GM21381 (cell line): Measurements from ENCODE around the gene ZNF462.

ENCODE experiments used
- ATAC-seq: cut with Tn5 transposase; IDR thresholded peaks from one replicate; pipeline ENCODE4 v1.9.1; 2021; ENCODE audit warnings: mild to moderate bottlenecking, moderate library complexity; ENCODE audit not compliant: unreplicated experiment

The ZNF462 gene

GRCh38 chr9:107049046-107049802 is 186.3 kb downstream of the ZNF462 start:
- ATAC-seq: no peak

DNA sequence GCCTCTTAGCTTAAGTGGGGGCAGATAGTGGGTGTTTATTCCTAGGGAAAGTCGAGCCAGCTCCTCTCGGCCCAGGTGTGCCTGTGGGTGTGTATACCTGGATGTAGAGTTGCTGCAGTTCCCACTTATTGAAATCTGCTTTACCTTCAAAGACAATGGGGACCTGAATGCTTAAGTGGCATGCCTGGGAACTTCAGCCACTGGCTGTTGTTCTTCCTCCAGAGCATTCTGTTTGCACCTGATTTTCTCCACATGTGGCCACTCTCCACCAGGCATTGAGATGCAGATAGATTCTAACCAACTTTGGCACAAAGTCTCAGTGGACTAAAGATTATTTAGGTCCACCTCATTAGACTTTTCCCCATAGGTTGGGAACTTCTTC is 186.8 kb downstream of the ZNF462 start:
- ATAC-seq: no peak

GRCh38 chr9:107051392-107051791 is 188.4 kb downstream of the ZNF462 start:
- no peak for ATAC-seq

DNA sequence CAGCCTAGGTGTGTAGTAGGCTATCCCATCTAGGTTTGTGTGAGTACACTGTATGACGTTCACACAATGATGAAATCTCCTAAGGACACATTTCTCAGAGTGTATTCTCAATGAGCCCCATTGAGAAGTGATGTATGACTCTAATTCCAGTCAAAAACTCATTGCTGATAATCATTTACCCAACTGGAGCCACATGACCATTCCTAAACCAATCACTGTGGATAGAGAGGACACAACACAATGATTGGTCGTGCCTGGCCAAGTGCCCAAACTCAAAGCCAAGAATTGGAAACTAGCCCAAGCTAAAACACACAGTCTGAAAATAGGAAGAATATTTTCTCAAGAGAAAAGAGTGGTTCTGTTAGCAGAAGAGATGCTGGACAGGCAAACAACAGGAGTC is 191.2 kb downstream of the ZNF462 start:
- no peak for ATAC-seq

GRCh38 chr9:107059220-107059619 is 196.3 kb downstream of the ZNF462 start:
- ATAC-seq: no peak

DNA sequence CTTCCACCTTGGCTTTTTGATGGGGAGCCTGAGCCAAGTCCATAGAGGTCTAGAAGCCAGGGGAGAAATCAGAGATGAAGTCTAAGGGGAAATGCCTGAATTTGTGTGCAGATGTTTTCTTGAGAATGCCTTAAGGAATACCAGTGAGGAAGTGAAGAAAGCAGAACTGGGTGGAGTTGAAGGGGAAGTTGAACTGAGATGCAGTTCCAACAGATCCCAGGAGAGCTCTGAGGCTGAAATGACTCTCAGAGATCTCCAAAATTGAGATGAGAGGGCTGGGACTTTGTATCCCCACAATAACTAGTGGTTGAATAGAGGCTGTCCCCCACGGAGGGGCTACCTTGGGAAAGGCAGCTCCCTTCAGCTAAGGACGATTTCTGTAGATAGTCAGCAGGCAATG is 197.1 kb downstream of the ZNF462 start:
- no peak for ATAC-seq
